T-cell (primary cell): ENCODE data around the gene KHDC4. TPM values are rescaled to one million over a fixed set of nuclear protein-coding genes. Genes with fewer than 3 reads are reported as not detected.

Experiments used
- ATAC-seq, 4 experiments: fragments of 200-7000 bp in 3 of 4; fragments of 150-1000 bp in 1 of 4; cut with Tn5 transposase; replicated peaks in 1 of 4; 1 replicate in 3 of 4; 2 replicates in 1 of 4; pipeline ENCODE4 v1.10.0; 2021; ENCODE audit warnings: moderate library complexity in 3 of 4, mild to moderate bottlenecking in 2 of 4, moderate number of reproducible peaks in 1 of 4
- CTCF ChIA-PET, 2 donors: fragments of 300-600 bp; sonication (Branson Sonifier 250); formaldehyde crosslinking; loops; one replicate each; lab custom pipeline; 2022; ENCODE audit warnings: antibody characterized with exemption in 2 of 2; lab: Charles Lee
- POLR2A ChIA-PET, 2 donors: fragments of 300-600 bp; sonication (Branson Sonifier 250); formaldehyde crosslinking; loops; one replicate each; lab custom pipeline; 2022; ENCODE audit warnings: antibody characterized with exemption in 2 of 2; lab: Charles Lee
- DNase-seq, 35 experiments: peaks; one replicate each; pipeline versions ENCODE4 v3.0.0 to v3.0.0-alpha.2; 2013 to 2023
- H3K27ac ChIP-seq: one replicate; pipeline ENCODE4 v1.5.1; 2013; ENCODE audit warnings: low read length
- H3K27me3 ChIP-seq, 2 experiments: replicated peaks in 1 of 2; 1 replicate in 1 of 2; 2 replicates in 1 of 2; pipeline versions ENCODE4 v1.6.1 to v1.7.0; 2013; ENCODE audit warnings: low read length in 1 of 2, mixed read lengths in 1 of 2; ENCODE audit not compliant: control insufficient read depth in 2 of 2, insufficient read depth in 2 of 2; ENCODE audit errors: extremely low read depth in 1 of 2
- H3K36me3 ChIP-seq, 2 donors: 1 replicate in 1 of 2; 2 replicates in 1 of 2; pipeline versions ENCODE4 v1.6.1 to v1.7.0; 2013; ENCODE audit warnings: low read length in 1 of 2; ENCODE audit not compliant: control insufficient read depth in 2 of 2, insufficient read depth in 1 of 2; ENCODE audit errors: extremely low read depth in 1 of 2
- H3K4me1 ChIP-seq, 2 experiments: 1 replicate in 1 of 2; 2 replicates in 1 of 2; pipeline versions ENCODE4 v1.6.1 to v1.7.0; 2013; ENCODE audit warnings: low read length in 2 of 2, mixed read lengths in 1 of 2; ENCODE audit not compliant: insufficient read depth in 2 of 2, control insufficient read depth in 1 of 2; ENCODE audit errors: extremely low read depth in 1 of 2
- H3K4me3 ChIP-seq, 2 donors: 1 replicate in 1 of 2; 2 replicates in 1 of 2; pipeline versions ENCODE4 v1.5.1 to v1.7.0; 2013; ENCODE audit warnings: mild to moderate bottlenecking in 2 of 2, low read length in 1 of 2, moderate library complexity in 1 of 2; ENCODE audit not compliant: control insufficient read depth in 1 of 2; ENCODE audit errors: extremely low read depth in 1 of 2
- H3K9me3 ChIP-seq: 2 replicates; pipeline ENCODE4 v1.7.0; 2013
- H3K27ac Mint-ChIP-seq, 2 donors: one replicate each; pipeline ENCODE4 v1.8.0; 2020 to 2021; ENCODE audit warnings: mild to moderate bottlenecking in 2 of 2, mixed read lengths in 2 of 2
- H3K27me3 Mint-ChIP-seq, 2 donors: one replicate each; pipeline ENCODE4 v1.8.0; 2021 to 2022; ENCODE audit warnings: mixed read lengths in 2 of 2
- H3K36me3 Mint-ChIP-seq: one replicate; pipeline ENCODE4 v1.8.0; 2021; ENCODE audit warnings: mixed read lengths
- H3K4me1 Mint-ChIP-seq, 3 donors: one replicate each; pipeline ENCODE4 v1.8.0; 2020 to 2022; ENCODE audit warnings: mixed read lengths in 3 of 3, mild to moderate bottlenecking in 1 of 3
- H3K4me3 Mint-ChIP-seq, 3 donors: one replicate each; pipeline ENCODE4 v1.8.0; 2020 to 2022; ENCODE audit warnings: mild to moderate bottlenecking in 3 of 3, mixed read lengths in 3 of 3, moderate library complexity in 3 of 3
- H3K9me3 Mint-ChIP-seq, 3 donors: one replicate each; pipeline ENCODE4 v1.8.0; 2020 to 2022; ENCODE audit warnings: mixed read lengths in 3 of 3
- WGBS: methylation state at CpG from one replicate; pipeline ENCODE4 v1.1.5; 2013; ENCODE audit warnings: missing lambda C conversion rate; ENCODE audit not compliant: insufficient coverage; 5-methylcytosine and 5-hydroxymethylcytosine counted together
- total RNA-seq, 35 experiments: library from RNA in 6 of 35; stranded (reverse) in 6 of 35; fragments of 120-200 nt in 1 of 35; gene quantifications; one replicate each; pipeline versions ENCODE4 v1.2.1 to v1.2.4 and lab custom pipeline; 2013 to 2026

Gene KHDC4
- total RNA-seq, 5 donors from 2014 or later (not counting 1 experiment from before 2014, with no cell fraction given), result 44.5 to 102 (median 85.6) TPM

DNA sequence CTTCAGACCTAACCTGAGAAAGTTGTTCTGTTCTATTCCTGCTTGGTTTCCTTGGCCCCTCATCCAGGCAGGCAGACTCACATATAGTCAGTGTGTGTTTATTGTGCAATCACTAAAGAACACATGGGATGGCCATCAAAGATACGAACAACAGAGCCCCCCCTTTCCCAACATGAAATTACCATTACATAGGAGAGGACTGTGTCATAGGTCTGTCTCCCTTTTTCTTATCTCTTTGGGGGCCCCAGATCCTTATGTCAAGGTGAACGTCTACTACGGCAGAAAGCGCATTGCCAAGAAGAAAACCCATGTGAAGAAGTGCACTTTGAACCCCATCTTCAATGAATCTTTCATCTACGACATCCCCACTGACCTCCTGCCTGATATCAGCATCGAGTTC, 53.3 kb downstream of the KHDC4 start:
- peaks cover 0 to 23% of the 10 kb centered on the region in 2 donors for H3K36me3 ChIP-seq
- no CpG with 5 or more reads among the region's 6 CpGs for WGBS
- H3K27ac Mint-ChIP-seq, result no peak overlapping the region
- H3K4me3 ChIP-seq, result no peak overlapping the region
- ChIA-PET CTCF (no interaction called here), POLR2A (no interaction called here)
- peaks cover 8% of the 10 kb centered on the region for H3K36me3 Mint-ChIP-seq
- H3K4me3 Mint-ChIP-seq, result no peak overlapping the region
- no peaks in the 10 kb centered on the region for H3K9me3 ChIP-seq
- DNase-seq (no peak), ATAC-seq (no peak)
- H3K4me1 Mint-ChIP-seq, result no peaks in the 10 kb centered on the region
- no peaks in the 10 kb centered on the region for H3K27me3 Mint-ChIP-seq
- no peaks in the 10 kb centered on the region for H3K9me3 Mint-ChIP-seq
- no peak overlapping the region for H3K27ac ChIP-seq
- H3K27me3 ChIP-seq, result no peaks in the 10 kb centered on the region
- H3K4me1 ChIP-seq, result no peaks in the 10 kb centered on the region

DNA sequence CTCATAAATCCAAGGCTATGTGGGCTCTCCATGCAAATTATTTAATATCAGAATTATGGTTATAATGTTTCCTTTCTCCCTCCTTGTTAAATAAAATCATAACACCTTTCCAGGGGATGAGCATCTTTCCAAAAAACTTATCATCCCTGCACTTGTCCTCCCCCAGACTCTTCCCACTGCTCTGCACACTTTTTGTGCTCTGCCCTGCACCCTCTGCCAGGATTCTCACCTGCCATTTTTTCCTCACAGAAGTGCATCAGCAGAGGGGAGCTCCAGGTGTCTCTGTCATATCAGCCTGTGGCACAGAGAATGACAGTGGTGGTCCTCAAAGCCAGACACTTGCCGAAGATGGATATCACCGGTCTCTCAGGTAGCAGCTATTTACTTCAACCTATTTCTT, 54.0 kb downstream of the KHDC4 start:
- peaks cover 8% of the 10 kb centered on the region for H3K36me3 Mint-ChIP-seq
- Histone ChIP-seq H3K27ac (no peak overlapping the region), H3K4me3 (no peak overlapping the region), H3K4me1 (no peaks in the 10 kb centered on the region), H3K27me3 (no peaks in the 10 kb centered on the region), H3K36me3 (peaks cover 0 to 23% of the 10 kb centered on the region in 2 donors), H3K9me3 (no peaks in the 10 kb centered on the region)
- 92% methylated on average over 2 of the region's 2 CpGs for WGBS
- H3K27ac Mint-ChIP-seq, result peak overlapping the region in 1 of 2 donors; percentile 31
- H3K4me3 Mint-ChIP-seq, result no peak overlapping the region
- ATAC-seq (no peak), DNase-seq (no peak)
- ChIA-PET POLR2A (no interaction called here), CTCF (no interaction called here)
- H3K27me3 Mint-ChIP-seq, result no peaks in the 10 kb centered on the region
- no peaks in the 10 kb centered on the region for H3K9me3 Mint-ChIP-seq
- H3K4me1 Mint-ChIP-seq, result no peaks in the 10 kb centered on the region

DNA sequence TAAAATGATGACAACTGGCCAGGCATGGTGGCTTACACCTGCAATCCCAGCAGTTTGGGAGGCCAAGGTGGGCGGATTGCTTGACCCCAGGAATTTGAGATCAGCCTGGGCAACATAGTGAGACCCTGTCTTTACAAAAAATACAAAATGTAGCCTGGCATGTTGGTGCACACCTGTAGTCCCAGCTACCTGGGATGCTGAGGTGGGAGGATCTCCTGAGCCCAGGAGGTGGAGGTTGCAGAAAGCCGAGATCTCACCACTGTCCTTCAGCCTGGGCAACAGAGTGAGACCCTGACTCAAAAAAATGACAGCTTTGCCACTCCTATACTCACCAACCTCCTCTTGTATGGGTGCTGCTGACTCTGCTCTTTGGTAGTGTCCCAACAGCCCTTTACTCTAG, 56.3 kb downstream of the KHDC4 start:
- ATAC-seq (no peak), DNase-seq (no peak)
- Histone ChIP-seq H3K4me1 (no peaks in the 10 kb centered on the region), H3K27ac (no peak overlapping the region), H3K27me3 (no peaks in the 10 kb centered on the region), H3K36me3 (peaks cover 0 to 21% of the 10 kb centered on the region in 2 donors), H3K4me3 (no peak overlapping the region), H3K9me3 (no peaks in the 10 kb centered on the region)
- CTCF ChIA-PET, result interaction anchor here in 1 of 2 donors (0.6 kb wide), 1 partner anchor 18 kb away, joined by 5 read pairs; the partner anchor contains the start of gene SYT11
- peaks cover 8% of the 10 kb centered on the region for H3K36me3 Mint-ChIP-seq
- H3K4me1 Mint-ChIP-seq, result no peaks in the 10 kb centered on the region
- 90% methylated on average over 2 of the region's 2 CpGs for WGBS
- H3K4me3 Mint-ChIP-seq, result no peak overlapping the region
- no peak overlapping the region for H3K27ac Mint-ChIP-seq
- POLR2A ChIA-PET, result no interaction called here
- H3K9me3 Mint-ChIP-seq, result no peaks in the 10 kb centered on the region
- no peaks in the 10 kb centered on the region for H3K27me3 Mint-ChIP-seq

DNA sequence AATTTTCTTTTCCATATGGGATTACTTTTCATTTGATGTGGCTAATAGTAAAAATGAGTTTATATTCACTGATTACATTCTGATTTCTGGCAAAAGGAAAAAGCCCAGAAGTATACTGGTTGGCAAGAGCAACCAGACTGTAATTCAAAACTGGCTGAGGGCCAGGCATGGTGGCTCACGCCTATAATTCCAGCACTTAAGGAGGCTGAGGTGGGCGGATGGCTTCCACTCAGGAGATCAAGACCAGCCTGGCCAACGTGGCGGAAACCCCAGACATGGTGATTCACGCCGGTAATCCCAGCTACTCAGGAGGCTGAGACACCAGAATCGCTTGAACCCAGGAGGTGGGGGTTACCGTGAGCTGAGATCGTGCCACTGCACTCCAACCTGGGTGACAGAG, 60.4 kb downstream of the KHDC4 start:
- 90% methylated on average over 9 of the region's 9 CpGs for WGBS
- Mint-ChIP-seq H3K4me3 (no peak overlapping the region), H3K27me3 (no peaks in the 10 kb centered on the region), H3K4me1 (no peaks in the 10 kb centered on the region), H3K9me3 (no peaks in the 10 kb centered on the region), H3K36me3 (peaks cover 8% of the 10 kb centered on the region), H3K27ac (no peak overlapping the region)
- ChIA-PET POLR2A (no interaction called here), CTCF (interaction anchor here in 1 of 2 donors (0.6 to 0.9 kb wide), 2 partner anchors 9 to 192 kb away, joined by 3 to 4 read pairs; no protein-coding TSS in a partner anchor)
- no peak for ATAC-seq
- H3K4me3 ChIP-seq, result no peak overlapping the region
- H3K4me1 ChIP-seq, result no peaks in the 10 kb centered on the region
- H3K9me3 ChIP-seq, result no peaks in the 10 kb centered on the region
- peaks cover 0 to 9% of the 10 kb centered on the region in 2 donors for H3K36me3 ChIP-seq
- no peak overlapping the region for H3K27ac ChIP-seq
- no peak for DNase-seq
- H3K27me3 ChIP-seq, result no peaks in the 10 kb centered on the region

DNA sequence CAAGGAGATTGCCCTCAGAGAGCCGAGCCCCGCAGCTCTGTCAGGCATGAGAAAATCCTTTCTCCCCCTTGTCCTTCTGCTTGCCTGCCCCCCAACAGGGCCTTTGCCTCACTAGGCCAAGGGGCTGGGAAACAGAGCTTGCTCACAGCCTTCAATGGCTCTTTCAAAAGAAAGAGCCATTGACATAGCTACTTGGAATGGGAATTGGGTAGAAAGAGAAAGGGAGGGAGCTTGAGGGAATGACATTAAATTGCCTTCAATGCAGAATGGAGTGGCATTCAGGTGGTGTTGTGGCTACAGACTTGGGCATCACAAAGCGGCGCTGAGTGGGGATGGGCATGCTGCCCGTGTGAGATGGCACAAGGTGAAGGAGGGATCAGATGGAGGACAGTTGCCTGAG, 61.7 kb downstream of the KHDC4 start:
- no peaks in the 10 kb centered on the region for H3K27me3 ChIP-seq
- no peak for DNase-seq
- H3K4me3 ChIP-seq, result no peak overlapping the region
- Mint-ChIP-seq H3K36me3 (peaks cover 8% of the 10 kb centered on the region), H3K27ac (no peak overlapping the region), H3K4me1 (no peaks in the 10 kb centered on the region), H3K9me3 (no peaks in the 10 kb centered on the region), H3K4me3 (no peak overlapping the region), H3K27me3 (no peaks in the 10 kb centered on the region)
- peaks cover 0 to 9% of the 10 kb centered on the region in 2 donors for H3K36me3 ChIP-seq
- H3K27ac ChIP-seq, result no peak overlapping the region
- no peak for ATAC-seq
- ChIA-PET CTCF (interaction anchor here in 1 of 2 donors (0.6 kb wide), 1 partner anchor 416 kb away, joined by 3 read pairs; no protein-coding TSS in a partner anchor), POLR2A (interaction anchor here in 1 of 2 donors (0.5 kb wide), 1 partner anchor 1649 kb away, joined by 3 read pairs; no protein-coding TSS in a partner anchor)
- 96% methylated on average over 4 of the region's 5 CpGs for WGBS
- no peaks in the 10 kb centered on the region for H3K4me1 ChIP-seq
- no peaks in the 10 kb centered on the region for H3K9me3 ChIP-seq

DNA sequence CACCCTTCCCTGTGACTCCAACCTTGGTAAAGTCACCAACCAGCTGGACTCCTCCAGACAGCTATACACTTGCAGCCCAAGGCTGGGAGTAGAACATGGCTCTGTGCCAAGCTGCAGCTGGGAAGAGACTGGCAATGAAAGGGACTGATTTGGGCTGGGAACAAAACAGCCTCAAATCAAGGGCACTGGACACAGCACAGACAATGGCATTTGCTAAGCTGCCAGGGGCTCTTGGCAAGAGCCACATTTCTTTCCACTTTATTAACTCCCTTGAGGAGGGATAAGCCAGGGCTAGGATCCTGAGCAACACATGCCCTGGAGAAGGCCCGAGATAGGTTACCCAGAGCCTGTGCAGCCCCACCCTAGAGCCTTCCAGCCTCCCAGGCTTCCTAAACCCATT, 62.8 kb downstream of the KHDC4 start:
- DNase-seq, result no peak
- 90% methylated on average over 1 of the region's 1 CpG for WGBS
- CTCF ChIA-PET, result no interaction called here
- no peaks in the 10 kb centered on the region for H3K27me3 Mint-ChIP-seq
- Histone ChIP-seq H3K36me3 (peaks cover 0 to 9% of the 10 kb centered on the region in 2 donors), H3K27ac (no peak overlapping the region), H3K27me3 (no peaks in the 10 kb centered on the region), H3K4me1 (no peaks in the 10 kb centered on the region), H3K4me3 (no peak overlapping the region), H3K9me3 (no peaks in the 10 kb centered on the region)
- H3K4me1 Mint-ChIP-seq, result no peaks in the 10 kb centered on the region
- no peak for ATAC-seq
- no peak overlapping the region for H3K27ac Mint-ChIP-seq
- no peak overlapping the region for H3K4me3 Mint-ChIP-seq
- POLR2A ChIA-PET, result interaction anchor here in 1 of 2 donors (0.5 to 0.6 kb wide), 2 partner anchors 45 to 362 kb away, joined by 4 read pairs; no protein-coding TSS in a partner anchor
- H3K9me3 Mint-ChIP-seq, result no peaks in the 10 kb centered on the region
- peaks cover 5% of the 10 kb centered on the region for H3K36me3 Mint-ChIP-seq
